SK-N-MC (cell line): ENCODE results near the gene C2CD4D.

Experiments used
- EZH2 ChIP-seq: fragments of 200-600 bp; sonication (generic); IDR thresholded peaks from one replicate; pipeline ENCODE4 v1.6.1; 2017; ENCODE audit warnings: antibody characterized with exemption
- POLR2AphosphoS5 ChIP-seq: IDR thresholded peaks from 2 replicates; pipeline ENCODE4 v1.6.1; 2012; ENCODE audit warnings: mild to moderate bottlenecking, low read depth, low read length, borderline replicate concordance

DNA sequence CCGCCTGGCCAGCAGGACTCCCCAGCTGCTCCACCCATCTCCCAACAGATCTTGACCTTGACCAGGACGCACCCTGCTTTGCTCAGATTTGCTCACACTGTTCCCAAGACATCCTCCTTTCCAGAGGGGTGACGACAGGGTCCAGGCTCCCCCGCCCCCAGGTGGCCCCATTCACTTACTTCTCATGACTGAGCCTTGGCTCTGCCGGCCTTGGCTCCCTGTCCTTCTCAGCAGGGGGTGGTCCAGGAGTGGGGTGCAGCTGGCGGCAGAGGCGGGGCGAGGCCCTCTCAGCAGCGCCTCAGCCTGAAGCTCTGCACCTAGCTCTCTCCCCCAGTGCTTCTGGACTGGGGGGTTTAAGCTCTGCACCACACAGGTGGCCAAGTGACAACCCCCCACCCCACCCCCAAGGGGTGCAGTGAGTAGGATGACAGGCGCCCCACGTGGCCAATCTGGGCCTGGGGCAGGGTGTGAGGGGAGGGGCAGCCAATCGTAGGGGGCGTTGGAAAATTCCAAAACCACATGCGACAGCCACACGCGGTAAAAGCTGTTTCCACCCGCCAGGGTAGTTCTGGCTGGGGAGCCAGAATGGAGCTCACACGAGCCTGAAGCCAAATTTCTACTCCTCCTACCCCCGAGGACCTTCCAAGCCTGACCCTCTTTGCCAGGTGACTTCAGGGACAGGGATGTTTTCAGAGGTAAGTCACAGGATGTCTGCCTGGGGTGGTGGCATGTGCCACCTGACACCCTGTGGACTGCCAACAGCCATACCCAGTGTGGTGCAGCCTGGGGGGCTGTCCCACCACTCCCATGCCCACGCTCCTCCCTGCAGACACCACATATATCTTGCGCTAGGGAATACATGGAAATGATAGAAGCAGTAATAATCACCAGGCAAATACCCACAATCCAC lies 13.6 kb downstream of the C2CD4D start:
- TF ChIP-seq POLR2AphosphoS5 (no peak), EZH2 (no peak)
